IPS-18c (cell line): Measurements from ENCODE around the gene CLDN6.

Experiments used
- H3K4me3 ChIP-seq: 2 replicates; pipeline ENCODE4 v1.7.0; 2013; ENCODE audit warnings: low read depth, mild to moderate bottlenecking, low read length, moderate library complexity; ENCODE audit not compliant: insufficient read depth
- H3K9me3 ChIP-seq: one replicate; pipeline ENCODE4 v1.6.1; 2013; ENCODE audit warnings: mild to moderate bottlenecking, low read length, moderate library complexity; ENCODE audit not compliant: control insufficient read depth, insufficient read depth

The CLDN6 gene

DNA sequence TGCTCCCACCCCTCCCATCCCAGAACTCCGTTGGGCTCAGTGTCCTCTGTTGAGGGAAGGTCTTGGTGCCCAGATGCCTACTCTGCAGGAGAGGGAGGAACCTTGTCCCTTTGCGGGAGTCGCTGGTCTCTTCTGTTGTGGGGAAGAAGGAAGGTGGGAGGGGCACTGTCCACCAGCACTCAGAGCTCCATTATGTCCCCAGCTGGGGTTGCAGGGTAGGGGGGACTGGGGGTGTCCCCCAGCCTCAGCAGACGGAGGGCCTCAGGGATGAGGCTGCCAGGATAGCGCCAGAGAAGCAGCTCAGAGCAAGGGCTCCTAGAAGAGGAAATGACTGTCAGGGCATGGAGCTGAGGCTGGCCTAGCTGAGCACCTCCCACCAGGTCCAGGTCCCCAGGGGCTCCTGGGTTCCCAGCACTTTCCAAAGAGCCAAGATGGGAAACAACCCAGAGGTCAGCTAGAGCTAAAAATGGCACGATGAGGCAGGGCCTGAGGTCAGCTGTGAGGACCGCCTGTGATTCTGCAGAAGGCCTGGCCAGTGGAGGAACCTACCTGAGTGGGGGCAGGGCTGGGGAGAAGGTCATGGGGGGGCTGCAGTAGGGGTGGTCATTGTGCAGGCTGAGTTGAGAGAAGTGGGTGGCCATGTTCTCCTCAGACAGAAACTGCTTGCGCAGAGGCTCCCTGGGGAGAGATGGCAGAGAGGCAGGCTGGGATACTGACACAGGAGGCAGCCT lies 4.9 kb upstream of the CLDN6 start:
- peak overlapping the region; percentile 86 for H3K4me3 ChIP-seq

DNA sequence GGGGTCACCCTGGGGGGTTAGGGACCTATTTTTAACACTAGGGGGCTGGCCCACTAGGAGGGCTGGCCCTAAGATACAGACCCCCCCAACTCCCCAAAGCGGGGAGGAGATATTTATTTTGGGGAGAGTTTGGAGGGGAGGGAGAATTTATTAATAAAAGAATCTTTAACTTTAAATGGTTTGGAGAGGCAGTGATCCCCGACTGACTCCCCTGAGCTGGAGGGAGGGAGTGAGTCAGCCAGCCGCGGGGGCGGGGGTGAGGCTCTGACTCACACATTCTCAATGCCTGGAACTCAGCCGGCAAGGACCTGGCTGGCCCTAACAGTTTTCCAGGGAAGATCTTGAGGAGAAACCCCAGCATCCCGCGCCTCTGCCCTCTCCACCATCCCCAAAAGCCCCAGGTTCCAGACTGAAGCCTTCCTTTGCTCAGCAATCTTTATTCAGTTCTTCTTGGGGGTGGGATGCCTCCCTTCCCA lies 4.3 kb upstream of the CLDN6 start:
- peak overlapping the region; percentile 86 for H3K4me3 ChIP-seq

More for the DNA sequence above, 4.9 kb upstream of the CLDN6 start:
- H3K9me3 ChIP-seq = no peaks in the 10 kb centered on the region

DNA sequence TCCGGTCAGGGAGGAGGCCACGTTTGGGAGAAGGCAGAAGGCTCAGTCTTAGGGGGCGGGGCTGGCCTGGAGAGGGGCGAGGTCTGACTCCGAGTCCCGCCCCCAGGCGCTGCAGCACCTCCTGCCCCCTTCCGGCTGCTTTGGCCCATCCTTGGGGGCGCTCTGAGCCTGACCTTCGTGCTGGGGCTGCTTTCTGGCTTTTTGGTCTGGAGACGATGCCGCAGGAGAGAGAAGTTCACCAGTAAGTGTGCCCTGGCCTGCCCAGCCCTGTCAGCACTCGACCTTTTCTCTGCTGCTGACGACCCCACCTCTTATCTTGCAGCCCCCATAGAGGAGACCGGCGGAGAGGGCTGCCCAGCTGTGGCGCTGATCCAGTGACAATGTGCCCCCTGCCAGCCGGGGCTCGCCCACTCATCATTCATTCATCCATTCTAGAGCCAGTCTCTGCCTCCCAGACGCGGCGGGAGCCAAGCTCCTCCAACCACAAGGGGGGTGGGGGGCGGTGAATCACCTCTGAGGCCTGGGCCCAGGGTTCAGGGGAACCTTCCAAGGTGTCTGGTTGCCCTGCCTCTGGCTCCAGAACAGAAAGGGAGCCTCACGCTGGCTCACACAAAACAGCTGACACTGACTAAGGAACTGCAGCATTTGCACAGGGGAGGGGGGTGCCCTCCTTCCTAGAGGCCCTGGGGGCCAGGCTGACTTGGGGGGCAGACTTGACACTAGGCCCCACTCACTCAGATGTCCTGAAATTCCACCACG lies 3.6 kb upstream of the CLDN6 start:
- H3K4me3 ChIP-seq = peak overlapping the region; percentile 86
- H3K9me3 ChIP-seq = no peaks in the 10 kb centered on the region

More for the DNA sequence above, 4.3 kb upstream of the CLDN6 start:
- no peaks in the 10 kb centered on the region for H3K9me3 ChIP-seq

DNA sequence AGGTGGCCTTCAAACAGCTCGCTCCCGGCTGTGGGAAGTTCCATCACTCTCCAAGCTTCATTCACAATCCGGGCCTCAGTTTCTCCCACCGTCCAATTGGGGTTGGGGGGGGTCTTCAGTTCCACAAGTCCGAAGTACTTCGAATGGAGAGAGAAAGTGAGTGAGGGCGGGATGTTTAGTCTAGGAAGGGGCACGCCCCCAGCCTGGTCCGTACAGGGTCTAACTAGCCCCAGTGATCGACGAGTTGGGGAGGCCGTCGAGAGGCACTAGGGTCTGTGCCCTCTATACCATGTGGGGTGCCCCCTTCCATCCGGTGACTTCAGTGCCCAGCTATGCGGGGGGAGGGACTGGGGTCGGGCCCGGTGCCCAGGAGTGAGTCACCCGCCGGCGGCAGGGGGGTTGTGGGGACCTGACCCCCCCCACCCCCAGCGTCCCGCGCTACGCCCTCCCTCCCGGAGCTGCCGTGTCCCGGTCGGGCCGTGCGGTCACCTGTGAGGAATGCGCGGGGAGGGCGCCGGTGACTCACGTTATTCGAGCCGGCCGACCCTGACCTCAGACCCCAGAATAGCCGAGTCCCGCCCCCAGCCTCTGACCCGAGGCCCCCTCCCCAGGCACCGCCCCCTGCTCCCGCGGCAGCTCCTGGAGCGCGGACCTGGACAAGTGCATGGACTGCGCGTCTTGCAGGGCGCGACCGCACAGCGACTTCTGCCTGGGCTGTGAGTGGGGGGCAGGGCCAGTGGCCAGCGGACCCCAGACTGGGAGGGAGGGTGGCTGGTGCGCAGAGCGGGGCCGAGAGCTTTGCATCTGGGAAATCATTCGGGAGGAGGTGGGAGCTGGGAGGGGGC lies 2.8 kb upstream of the CLDN6 start:
- no peaks in the 10 kb centered on the region for H3K9me3 ChIP-seq
- H3K4me3 ChIP-seq = peak overlapping the region; percentile 86

DNA sequence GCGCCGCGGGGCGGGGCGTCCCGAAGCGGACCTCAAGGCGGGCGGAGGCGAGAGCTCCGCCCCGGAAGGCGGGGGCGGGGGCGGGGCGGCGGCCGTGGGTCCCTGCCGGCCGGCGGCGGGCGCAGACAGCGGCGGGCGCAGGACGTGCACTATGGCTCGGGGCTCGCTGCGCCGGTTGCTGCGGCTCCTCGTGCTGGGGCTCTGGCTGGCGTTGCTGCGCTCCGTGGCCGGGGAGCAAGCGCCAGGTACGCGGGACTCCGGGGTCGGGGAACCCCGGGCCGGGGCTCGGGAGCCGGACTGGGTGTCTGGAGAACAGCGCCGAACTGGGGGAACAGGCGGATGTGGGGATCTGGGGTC lies 2.2 kb upstream of the CLDN6 start, which contains the start of gene TNFRSF12A:
TSS of gene TNFRSF12A (plus strand) at position 122 of the 357 bp plus-strand sequence. CDS start at position 152, 30 bp downstream.
- H3K4me3 ChIP-seq = peak within 1 kb of the TSS; percentile 86
- no peaks in the 10 kb centered on the region for H3K9me3 ChIP-seq

- H3K4me3 ChIP-seq = peak overlapping the region; percentile 17; the same call in 1 of the 2 replicates
- H3K9me3 ChIP-seq = no peaks in the 10 kb centered on the region
Measured at GRCh38 chr16:3019594-3020246, 1.7 kb upstream of the CLDN6 start.

DNA sequence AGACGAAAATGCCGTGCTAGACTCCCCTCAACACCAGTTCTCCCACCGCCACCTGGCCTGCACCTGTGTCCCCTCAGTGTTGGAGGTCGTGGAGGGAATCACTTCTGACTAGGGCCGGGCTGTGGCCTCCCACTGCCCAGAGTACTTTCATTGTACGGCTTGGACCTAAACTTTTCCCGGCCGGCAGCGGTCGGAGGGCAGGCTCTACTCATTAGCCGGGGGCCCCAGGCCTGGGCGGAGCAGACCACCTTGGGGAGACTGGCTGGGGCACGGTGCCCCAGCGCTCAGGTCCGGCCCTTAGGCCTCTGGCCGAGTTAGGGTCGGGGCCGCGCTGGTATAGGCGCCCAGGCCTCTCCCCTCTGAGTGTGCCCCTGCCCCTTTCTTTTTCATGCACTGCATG lies 639 bp downstream of the CLDN6 start:
- no peaks in the 10 kb centered on the region for H3K9me3 ChIP-seq
- H3K4me3 ChIP-seq = peak overlapping the region; percentile 95

DNA sequence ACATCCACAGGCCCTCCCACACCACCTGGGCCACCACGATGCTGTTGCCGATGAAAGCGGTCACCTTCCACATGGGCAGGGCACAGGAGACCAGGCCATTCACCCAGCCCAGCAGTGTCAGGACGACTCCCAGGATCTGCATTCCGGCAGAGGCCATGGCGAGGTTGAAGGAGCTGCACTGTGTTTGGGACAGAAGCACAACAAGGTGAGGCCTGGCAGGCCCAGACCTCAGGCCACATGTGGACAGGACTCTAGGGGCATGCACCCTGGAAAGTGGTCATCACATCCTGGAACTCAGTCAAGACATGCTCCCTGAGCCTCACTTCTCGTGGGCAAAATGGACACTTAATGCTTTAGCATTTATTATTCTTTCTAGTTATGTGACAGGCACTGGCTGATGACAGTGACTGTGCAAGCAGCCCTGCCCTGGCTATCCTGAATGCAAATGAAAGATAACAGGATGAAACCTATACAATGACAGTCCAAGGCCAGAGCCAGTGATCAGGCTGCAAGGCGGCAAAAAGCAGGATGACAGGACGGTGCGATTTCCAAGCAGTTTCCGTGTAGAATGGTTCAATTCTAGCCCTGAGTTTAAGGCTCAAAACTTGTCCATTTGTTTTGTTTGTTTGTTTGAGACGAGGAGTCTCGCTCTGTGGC lies 2.0 kb downstream of the CLDN6 start:
- Histone ChIP-seq H3K9me3 (no peaks in the 10 kb centered on the region), H3K4me3 (peak overlapping the region; percentile 39)

- no peak overlapping the region for H3K4me3 ChIP-seq
- no peaks in the 10 kb centered on the region for H3K9me3 ChIP-seq
Measured at GRCh38 chr16:3014971-3015370, 3.0 kb downstream of the CLDN6 start.

DNA sequence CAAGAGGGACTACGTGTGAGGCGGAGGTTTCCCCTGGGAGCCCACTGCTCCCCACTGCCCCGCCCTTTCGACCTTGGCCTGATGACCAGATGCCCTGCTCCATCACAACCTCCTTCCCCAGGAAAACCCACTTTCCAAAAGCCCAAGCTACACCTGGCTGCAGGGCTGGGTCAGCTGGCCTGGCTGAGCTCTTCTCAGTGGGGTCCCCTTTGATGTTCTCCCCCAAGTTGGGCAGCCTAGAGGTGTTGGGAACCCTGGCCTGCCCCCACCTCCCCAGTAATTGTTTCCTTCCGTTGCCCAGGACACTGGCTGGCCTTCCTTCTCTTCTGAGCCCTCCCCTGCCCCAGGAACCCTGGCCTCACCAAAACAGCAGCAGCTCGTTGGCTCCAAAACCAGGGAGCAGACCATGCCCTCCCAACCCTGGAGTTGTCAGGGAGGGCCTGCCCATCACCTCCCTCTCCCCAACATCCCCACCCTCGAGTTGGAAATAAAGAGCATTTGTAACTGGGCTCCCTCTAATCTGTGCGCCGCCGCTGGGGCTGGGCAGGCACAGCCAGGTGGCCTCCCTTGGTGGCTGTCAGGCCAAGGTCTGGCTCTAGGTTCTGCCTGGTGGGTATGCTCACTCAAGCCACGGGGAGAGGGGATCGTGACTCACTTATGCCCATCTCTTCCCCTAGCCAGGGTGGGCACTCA lies 3.8 kb downstream of the CLDN6 start:
- H3K4me3 ChIP-seq = peak overlapping the region; percentile 20; the same call in 1 of the 2 replicates

GRCh38 chr16:3013491-3013951 lies 4.5 kb downstream of the CLDN6 start:
- Histone ChIP-seq H3K4me3 (peak overlapping the region; percentile 28; the same call in 1 of the 2 replicates), H3K9me3 (no peaks in the 10 kb centered on the region)

More for the DNA sequence above, 3.8 kb downstream of the CLDN6 start:
- H3K9me3 ChIP-seq = no peaks in the 10 kb centered on the region

DNA sequence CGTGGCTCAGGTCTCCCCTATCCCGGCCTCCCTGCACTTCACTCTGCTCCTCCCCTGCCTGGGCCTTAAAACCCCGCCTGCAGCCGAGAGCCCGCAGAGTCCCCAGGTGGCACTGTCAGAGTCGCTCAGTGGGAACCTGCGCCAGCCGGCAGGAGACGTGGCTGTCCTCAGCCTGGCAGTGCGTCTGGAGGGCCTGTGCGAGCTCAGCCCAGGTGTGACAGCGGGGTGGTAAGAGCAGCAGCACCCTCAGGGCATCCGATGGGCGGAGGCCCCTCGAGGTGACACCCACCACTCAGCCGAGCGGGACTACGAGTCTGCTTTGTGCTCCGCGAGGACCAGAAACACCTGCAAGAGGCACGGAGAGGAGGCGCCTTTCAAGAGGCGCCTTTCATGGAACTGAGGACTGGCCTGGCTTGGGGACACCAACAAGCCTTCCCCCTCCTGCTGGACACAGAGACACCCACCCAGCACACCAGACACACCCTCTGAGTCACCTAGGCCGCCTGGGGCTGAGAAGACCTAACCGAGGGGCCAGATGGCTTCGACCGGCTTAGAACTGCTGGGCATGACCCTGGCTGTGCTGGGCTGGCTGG lies 5.1 kb downstream of the CLDN6 start, which contains the start of gene CLDN9:
TSS of gene CLDN9 (plus strand) at position 96 of the 593 bp plus-strand sequence. CDS start at position 536, 440 bp downstream.
- Histone ChIP-seq H3K4me3 (peak within 1 kb of the TSS; percentile 44), H3K9me3 (no peaks in the 10 kb centered on the region)

- peak overlapping the region; percentile 44 for H3K4me3 ChIP-seq
- no peaks in the 10 kb centered on the region for H3K9me3 ChIP-seq
Measured at GRCh38 chr16:3012246-3012645, 5.7 kb downstream of the CLDN6 start.

DNA sequence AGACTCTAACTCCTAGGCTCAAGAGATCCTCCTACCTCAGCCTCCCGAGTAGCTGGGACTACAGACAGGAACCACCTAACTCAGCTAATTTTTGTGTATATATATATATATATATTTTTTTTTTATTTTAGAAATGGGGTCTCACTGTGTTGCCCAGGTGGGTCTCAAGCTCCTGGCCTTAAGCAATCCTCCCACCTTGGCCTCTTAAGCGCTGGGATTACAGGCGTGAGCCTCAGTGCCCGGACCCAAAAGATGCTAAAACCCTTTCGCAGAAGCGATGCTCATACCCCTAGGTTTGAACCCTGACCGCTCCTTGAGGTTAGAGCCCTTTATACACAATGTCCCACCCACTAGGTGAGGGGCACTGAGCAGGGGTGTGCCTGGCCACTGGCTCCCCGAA lies 7.5 kb downstream of the CLDN6 start:
- Histone ChIP-seq H3K4me3 (no peak overlapping the region), H3K9me3 (no peaks in the 10 kb centered on the region)
